HL-60 (cell line): ENCODE data around the gene AIFM3.

Experiments
- DNase-seq, 2 experiments: peaks; one replicate each; pipeline ENCODE4 v3.0.0-alpha.2; 2010 to 2020; ENCODE audit warnings: low read depth in 1 of 2, low spot score in 1 of 2
- H3K27ac ChIP-seq: fragments of 250-450 bp; sonication (Bioruptor Pico); replicated peaks from 2 replicates; pipeline ENCODE4 v1.5.1; 2020; ENCODE audit warnings: mild to moderate bottlenecking, moderate library complexity
- H3K27me3 ChIP-seq: fragments of 250-450 bp; sonication (Bioruptor Pico); 2 replicates; pipeline ENCODE4 v1.5.1; 2021; ENCODE audit warnings: mild to moderate bottlenecking, moderate library complexity; ENCODE audit not compliant: insufficient read depth, poor library complexity, severe bottlenecking
- H3K4me3 ChIP-seq: replicated peaks from 2 replicates; pipeline ENCODE4 v1.5.1; 2011; ENCODE audit warnings: mild to moderate bottlenecking, control low read depth, low read length; ENCODE audit not compliant: insufficient read depth
- CTCF ChIP-seq: IDR thresholded peaks from one replicate; pipeline ENCODE4 v1.5.1; 2011; ENCODE audit warnings: low read length, control low read depth, inconsistent platforms; ENCODE audit not compliant: insufficient read depth
- GABPA ChIP-seq: IDR thresholded peaks from 2 replicates; pipeline ENCODE4 v1.6.1; 2012; ENCODE audit warnings: low read depth
- POLR2AphosphoS5 ChIP-seq: IDR thresholded peaks from 2 replicates; pipeline ENCODE4 v1.6.1; 2012; ENCODE audit warnings: low read depth
- REST ChIP-seq: IDR thresholded peaks from 2 replicates; pipeline ENCODE4 v1.6.1; 2012; ENCODE audit warnings: low read depth; ENCODE audit not compliant: insufficient replicate concordance
- SPI1 ChIP-seq: IDR thresholded peaks from 2 replicates; pipeline ENCODE4 v1.6.1; 2012; ENCODE audit warnings: low read depth, mild to moderate bottlenecking, borderline replicate concordance

Gene AIFM3

GRCh38 chr22:20990184-20991180 is 23.4 kb downstream of the AIFM3 start:
- Histone ChIP-seq H3K27ac (no peak overlapping the region), H3K4me3 (no peak overlapping the region), H3K27me3 (no peaks in the 10 kb centered on the region)
- TF ChIP-seq REST (no peak), GABPA (no peak), CTCF (no peak), SPI1 (no peak), POLR2AphosphoS5 (no peak)
- no peak for DNase-seq

GRCh38 chr22:20991252-20992055 is 24.4 kb downstream of the AIFM3 start:
- H3K27ac ChIP-seq = no peak overlapping the region
- no peak for TF ChIP-seq POLR2AphosphoS5
- no peak for TF ChIP-seq CTCF
- TF ChIP-seq REST = no peak
- TF ChIP-seq GABPA = no peak
- TF ChIP-seq SPI1 = no peak
- no peak overlapping the region for H3K4me3 ChIP-seq
- no peak for DNase-seq
- H3K27me3 ChIP-seq = no peaks in the 10 kb centered on the region

GRCh38 chr22:20992056-20992442 is 25.0 kb downstream of the AIFM3 start:
- H3K27ac ChIP-seq = no peak overlapping the region
- no peaks in the 10 kb centered on the region for H3K27me3 ChIP-seq
- no peak for DNase-seq
- no peak overlapping the region for H3K4me3 ChIP-seq
- TF ChIP-seq CTCF (no peak), REST (no peak), POLR2AphosphoS5 (no peak), SPI1 (no peak), GABPA (no peak)
